Stimulated activated CD4-positive, alpha-beta T cell treated with anti-CD3 and anti-CD28 coated beads, Interleukin-12 subunit alpha, Interleukin-12 subunit beta, amount 100 ng/mL, for 48 hours (primary cell): ENCODE measurements around the gene WIPF2.

Experiments
- DNase-seq, 3 donors: peaks; one replicate each; pipeline ENCODE4 v3.0.0-alpha.2; 2020; ENCODE audit warnings: low read depth in 2 of 3, low spot score in 1 of 3

WIPF2 gene

GRCh38 chr17:40325156-40326013 lies 106.3 kb downstream of the WIPF2 start:
- DNase-seq, result no peak

- DNase-seq, result no peak
Observed at GRCh38 chr17:40326014-40326831, 107.1 kb downstream of the WIPF2 start.

- no peak for DNase-seq
Observed at GRCh38 chr17:40326832-40327199, 107.7 kb downstream of the WIPF2 start.

- DNase-seq, result no peak
Observed at GRCh38 chr17:40327244-40327729, 108.2 kb downstream of the WIPF2 start.

- no peak for DNase-seq
Observed at GRCh38 chr17:40327735-40328385, 108.8 kb downstream of the WIPF2 start.

GRCh38 chr17:40328386-40328766 lies 109.3 kb downstream of the WIPF2 start:
- no peak for DNase-seq

- DNase-seq, result no peak
Observed at GRCh38 chr17:40329839-40330794, 111.0 kb downstream of the WIPF2 start.

GRCh38 chr17:40330850-40331470 lies 111.9 kb downstream of the WIPF2 start:
- DNase-seq, result no peak

- no peak for DNase-seq
Observed at GRCh38 chr17:40331743-40332641, 112.9 kb downstream of the WIPF2 start.
